HepG2 (cell line): ENCODE results near the gene CPNE2. TPM values are rescaled to one million over a fixed set of nuclear protein-coding genes. Genes with fewer than 3 reads are reported as not detected.

Experiments
- ARNT2 ChIP-seq: sonication (generic); formaldehyde crosslinking; IDR thresholded peaks from 2 replicates; pipeline ENCODE4 v1.8.0; 2022; ENCODE audit warnings: mild to moderate bottlenecking, low read depth, missing genetic modification reagents, moderate library complexity
- BHLHE40 ChIP-seq: IDR thresholded peaks from 2 replicates; pipeline ENCODE4 v1.6.1; 2011; ENCODE audit warnings: low read length, improper control_type of control experiment
- HNRNPUL1 ChIP-seq: fragments of 200-400 bp; formaldehyde crosslinking; IDR thresholded peaks from 2 replicates; pipeline ENCODE4 v1.6.1; 2017; ENCODE audit warnings: low read depth, mild to moderate bottlenecking, low read length, moderate library complexity
- HOXA9 ChIP-seq: sonication (generic); formaldehyde crosslinking; IDR thresholded peaks from 2 replicates; pipeline ENCODE4 v1.8.1; 2022; ENCODE audit warnings: missing genetic modification reagents, mild to moderate bottlenecking, moderate library complexity, borderline replicate concordance
- ISL2 ChIP-seq: sonication (generic); formaldehyde crosslinking; IDR thresholded peaks from 2 replicates; pipeline ENCODE4 v1.5.0; 2020; ENCODE audit warnings: missing genetic modification reagents
- JUN ChIP-seq: sonication (generic); formaldehyde crosslinking; IDR thresholded peaks from 2 replicates; pipeline ENCODE4 v1.4.0; 2020; ENCODE audit warnings: mild to moderate bottlenecking, missing genetic modification reagents
- KDM5B ChIP-seq: sonication (generic); formaldehyde crosslinking; IDR thresholded peaks from 2 replicates; pipeline ENCODE4 v1.4.0; 2020; ENCODE audit warnings: missing genetic modification reagents, mild to moderate bottlenecking, borderline replicate concordance
- KMT2B ChIP-seq: IDR thresholded peaks from 2 replicates; pipeline ENCODE4 v1.6.1; 2016; ENCODE audit warnings: missing genetic modification reagents, missing compliant biosample characterization
- MIXL1 ChIP-seq: IDR thresholded peaks from 2 replicates; pipeline ENCODE4 v1.6.1; 2016
- MYC ChIP-seq: sonication (generic); formaldehyde crosslinking; IDR thresholded peaks from 2 replicates; pipeline ENCODE4 v1.9.0; 2021; ENCODE audit warnings: missing genetic modification reagents, borderline replicate concordance
- NKX3-1 ChIP-seq: sonication (generic); formaldehyde crosslinking; IDR thresholded peaks from 2 replicates; pipeline ENCODE4 v1.5.0; 2020; ENCODE audit warnings: missing genetic modification reagents
- NONO ChIP-seq, 2 experiments: fragments of 450-650 bp in 1 of 2; sonication (generic) in 1 of 2; formaldehyde crosslinking in 1 of 2; IDR thresholded peaks in 1 of 2; conservative IDR thresholded peaks in 1 of 2; 2 replicates each; pipeline versions ENCODE4 v1.6.1 to v1.8.0; 2017 to 2022; ENCODE audit warnings: mild to moderate bottlenecking in 1 of 2, missing genetic modification reagents in 1 of 2, moderate library complexity in 1 of 2
- PHF21A ChIP-seq: sonication (generic); formaldehyde crosslinking; IDR thresholded peaks from 2 replicates; pipeline ENCODE4 v1.5.0; 2020; ENCODE audit warnings: mild to moderate bottlenecking, missing genetic modification reagents
- PHF8 ChIP-seq: sonication (generic); formaldehyde crosslinking; IDR thresholded peaks from 2 replicates; pipeline ENCODE4 v1.5.0; 2020; ENCODE audit warnings: missing genetic modification reagents
- SMYD3 ChIP-seq: sonication (generic); formaldehyde crosslinking; IDR thresholded peaks from 2 replicates; pipeline ENCODE4 v1.8.1; 2023; ENCODE audit warnings: mild to moderate bottlenecking, missing genetic modification reagents
- SNAI1 ChIP-seq: sonication (generic); formaldehyde crosslinking; IDR thresholded peaks from 2 replicates; pipeline ENCODE4 v1.5.0; 2020; ENCODE audit warnings: mild to moderate bottlenecking, missing genetic modification reagents, borderline replicate concordance
- ZNF12 ChIP-seq: sonication (generic); formaldehyde crosslinking; IDR thresholded peaks from 2 replicates; pipeline ENCODE4 v1.5.0; 2020; ENCODE audit warnings: missing genetic modification reagents
- ZNF354B ChIP-seq: sonication (generic); formaldehyde crosslinking; IDR thresholded peaks from 2 replicates; pipeline ENCODE4 v1.8.0; 2022; ENCODE audit warnings: mild to moderate bottlenecking, missing genetic modification reagents
- ZNF569 ChIP-seq: sonication (generic); formaldehyde crosslinking; IDR thresholded peaks from 2 replicates; pipeline ENCODE4 v1.5.0; 2020; ENCODE audit warnings: mild to moderate bottlenecking, missing genetic modification reagents, moderate library complexity, borderline replicate concordance
- ZNF746 ChIP-seq: sonication (generic); formaldehyde crosslinking; IDR thresholded peaks from 2 replicates; pipeline ENCODE4 v1.8.0; 2022; ENCODE audit warnings: mild to moderate bottlenecking, missing genetic modification reagents
- ZNF839 ChIP-seq: sonication (generic); formaldehyde crosslinking; IDR thresholded peaks from 2 replicates; pipeline ENCODE4 v1.4.0; 2020; ENCODE audit warnings: missing genetic modification reagents, mild to moderate bottlenecking, borderline replicate concordance
- polyA plus RNA-seq, 8 experiments: library from polyadenylated mRNA; depleted of rRNA in 3 of 8; stranded (reverse) in 7 of 8; unstranded in 1 of 8; fragments of >200 nt; fragmentation: Illumina TruSeq in 4 of 8; extraction: Trizol in 4 of 8; gene quantifications; 2 replicates each; pipeline versions ENCODE4 v1.2.1 to v1.2.3, GENCODE V29; 2011 to 2016; ENCODE audit warnings: low read depth in 4 of 8, missing spikeins in 1 of 8, mixed read lengths in 1 of 8; ENCODE audit not compliant: insufficient read depth in 1 of 8
- total RNA-seq, 5 experiments: library from RNA; depleted of rRNA; stranded (reverse); fragments of >200 nt; fragmentation: Illumina TruSeq; extraction: Trizol; gene quantifications; 2 replicates each; pipeline ENCODE4 v1.2.3, GENCODE V29; 2016; ENCODE audit warnings: low read depth in 1 of 5
- TF ChIP-seq, protein P1 (sequence below): sonication (generic); formaldehyde crosslinking; IDR thresholded peaks from 2 replicates; pipeline ENCODE4 v1.5.0; 2020; ENCODE audit warnings: mild to moderate bottlenecking, missing genetic modification reagents, moderate library complexity
- TF ChIP-seq, protein P2 (sequence below): sonication (generic); formaldehyde crosslinking; IDR thresholded peaks from 2 replicates; pipeline ENCODE4 v1.4.0; 2020; ENCODE audit warnings: mild to moderate bottlenecking, missing genetic modification reagents
- TF ChIP-seq, protein P3 (sequence below): fragments of 450-650 bp; IDR thresholded peaks from 2 replicates; pipeline ENCODE4 v1.6.1; 2017

CPNE2 gene
- total and polyA plus RNA-seq, 2 of the 13 experiments (the other 11 are each of a cell fraction or from before 2014, with no cell fraction given): 10.6 to 23.3 TPM

DNA sequence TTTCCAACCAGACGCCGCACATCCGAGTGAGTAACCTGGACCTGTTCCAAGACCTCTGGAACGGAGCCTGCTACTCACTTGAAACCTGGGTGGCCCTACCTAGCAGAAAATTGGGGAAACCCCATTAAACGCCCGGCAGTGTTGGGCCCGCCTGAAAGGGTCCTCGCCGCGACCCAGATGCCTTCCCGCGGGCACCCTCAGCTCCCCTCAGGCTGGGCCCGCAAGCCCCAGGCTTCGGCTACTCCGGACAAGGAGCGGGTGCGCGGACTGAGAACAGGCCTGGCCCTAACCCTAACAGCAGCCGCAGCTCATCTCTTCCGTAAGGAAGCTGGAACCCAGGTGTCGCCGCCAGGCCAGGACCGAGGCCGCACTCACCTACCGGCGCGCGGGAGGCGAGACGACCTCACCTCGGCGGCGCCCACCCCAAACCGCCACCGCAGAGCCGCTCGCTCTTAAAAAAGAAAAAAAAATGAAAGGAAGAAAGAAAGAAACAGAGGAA is 93.1 kb downstream of the CPNE2 start (continued):
- TF ChIP-seq KDM5B (CRISPR knock-in tag) (peak; percentile 88), JUN (no peak), ZNF839 (CRISPR knock-in tag) (0 out of 2 replicates have a peak, but pooled peaks have one; percentile 45), MYC (0 out of 2 replicates have a peak, but pooled peaks have one; percentile 31), ARNT2 (peak; percentile 50), PHF21A (CRISPR knock-in tag) (peak; percentile 70; the same call in 1 of the 2 replicates), HOXA9 (CRISPR knock-in tag) (no peak), ISL2 (CRISPR knock-in tag) (no peak), ZNF569 (CRISPR knock-in tag) (no peak), SNAI1 (CRISPR knock-in tag) (0 out of 2 replicates have a peak, but pooled peaks have one; percentile 86), ZNF12 (0 out of 2 replicates have a peak, but pooled peaks have one; percentile 40), PHF8 (CRISPR knock-in tag) (peak; percentile 81), NKX3-1 (CRISPR knock-in tag) (peak; percentile 81; the same call in 1 of the 2 replicates), ZNF746 (CRISPR knock-in tag) (peak; percentile 85), SMYD3 (no peak), MIXL1 (CRISPR knock-in tag) (0 out of 2 replicates have a peak, but pooled peaks have one; percentile 40), ZNF354B (CRISPR knock-in tag) (no peak), NONO (IDR thresholded peaks at IDR 0.05) (no peak), NONO (CRISPR knock-in tag; conservative IDR thresholded peaks at IDR 0.05) (no peak), KMT2B (no peak; the same call in 1 of the 2 replicates), BHLHE40 (no peak), HNRNPUL1 (no peak)
- TF ChIP-seq, protein P1, sequence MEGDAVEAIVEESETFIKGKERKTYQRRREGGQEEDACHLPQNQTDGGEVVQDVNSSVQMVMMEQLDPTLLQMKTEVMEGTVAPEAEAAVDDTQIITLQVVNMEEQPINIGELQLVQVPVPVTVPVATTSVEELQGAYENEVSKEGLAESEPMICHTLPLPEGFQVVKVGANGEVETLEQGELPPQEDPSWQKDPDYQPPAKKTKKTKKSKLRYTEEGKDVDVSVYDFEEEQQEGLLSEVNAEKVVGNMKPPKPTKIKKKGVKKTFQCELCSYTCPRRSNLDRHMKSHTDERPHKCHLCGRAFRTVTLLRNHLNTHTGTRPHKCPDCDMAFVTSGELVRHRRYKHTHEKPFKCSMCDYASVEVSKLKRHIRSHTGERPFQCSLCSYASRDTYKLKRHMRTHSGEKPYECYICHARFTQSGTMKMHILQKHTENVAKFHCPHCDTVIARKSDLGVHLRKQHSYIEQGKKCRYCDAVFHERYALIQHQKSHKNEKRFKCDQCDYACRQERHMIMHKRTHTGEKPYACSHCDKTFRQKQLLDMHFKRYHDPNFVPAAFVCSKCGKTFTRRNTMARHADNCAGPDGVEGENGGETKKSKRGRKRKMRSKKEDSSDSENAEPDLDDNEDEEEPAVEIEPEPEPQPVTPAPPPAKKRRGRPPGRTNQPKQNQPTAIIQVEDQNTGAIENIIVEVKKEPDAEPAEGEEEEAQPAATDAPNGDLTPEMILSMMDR (CRISPR knock-in tag): 0 out of 2 replicates have a peak, but pooled peaks have one; percentile 2
- TF ChIP-seq, protein P2, sequence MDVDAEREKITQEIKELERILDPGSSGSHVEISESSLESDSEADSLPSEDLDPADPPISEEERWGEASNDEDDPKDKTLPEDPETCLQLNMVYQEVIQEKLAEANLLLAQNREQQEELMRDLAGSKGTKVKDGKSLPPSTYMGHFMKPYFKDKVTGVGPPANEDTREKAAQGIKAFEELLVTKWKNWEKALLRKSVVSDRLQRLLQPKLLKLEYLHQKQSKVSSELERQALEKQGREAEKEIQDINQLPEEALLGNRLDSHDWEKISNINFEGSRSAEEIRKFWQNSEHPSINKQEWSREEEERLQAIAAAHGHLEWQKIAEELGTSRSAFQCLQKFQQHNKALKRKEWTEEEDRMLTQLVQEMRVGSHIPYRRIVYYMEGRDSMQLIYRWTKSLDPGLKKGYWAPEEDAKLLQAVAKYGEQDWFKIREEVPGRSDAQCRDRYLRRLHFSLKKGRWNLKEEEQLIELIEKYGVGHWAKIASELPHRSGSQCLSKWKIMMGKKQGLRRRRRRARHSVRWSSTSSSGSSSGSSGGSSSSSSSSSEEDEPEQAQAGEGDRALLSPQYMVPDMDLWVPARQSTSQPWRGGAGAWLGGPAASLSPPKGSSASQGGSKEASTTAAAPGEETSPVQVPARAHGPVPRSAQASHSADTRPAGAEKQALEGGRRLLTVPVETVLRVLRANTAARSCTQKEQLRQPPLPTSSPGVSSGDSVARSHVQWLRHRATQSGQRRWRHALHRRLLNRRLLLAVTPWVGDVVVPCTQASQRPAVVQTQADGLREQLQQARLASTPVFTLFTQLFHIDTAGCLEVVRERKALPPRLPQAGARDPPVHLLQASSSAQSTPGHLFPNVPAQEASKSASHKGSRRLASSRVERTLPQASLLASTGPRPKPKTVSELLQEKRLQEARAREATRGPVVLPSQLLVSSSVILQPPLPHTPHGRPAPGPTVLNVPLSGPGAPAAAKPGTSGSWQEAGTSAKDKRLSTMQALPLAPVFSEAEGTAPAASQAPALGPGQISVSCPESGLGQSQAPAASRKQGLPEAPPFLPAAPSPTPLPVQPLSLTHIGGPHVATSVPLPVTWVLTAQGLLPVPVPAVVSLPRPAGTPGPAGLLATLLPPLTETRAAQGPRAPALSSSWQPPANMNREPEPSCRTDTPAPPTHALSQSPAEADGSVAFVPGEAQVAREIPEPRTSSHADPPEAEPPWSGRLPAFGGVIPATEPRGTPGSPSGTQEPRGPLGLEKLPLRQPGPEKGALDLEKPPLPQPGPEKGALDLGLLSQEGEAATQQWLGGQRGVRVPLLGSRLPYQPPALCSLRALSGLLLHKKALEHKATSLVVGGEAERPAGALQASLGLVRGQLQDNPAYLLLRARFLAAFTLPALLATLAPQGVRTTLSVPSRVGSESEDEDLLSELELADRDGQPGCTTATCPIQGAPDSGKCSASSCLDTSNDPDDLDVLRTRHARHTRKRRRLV: 0 out of 2 replicates have a peak, but pooled peaks have one; percentile 68
- TF ChIP-seq, protein P3, sequence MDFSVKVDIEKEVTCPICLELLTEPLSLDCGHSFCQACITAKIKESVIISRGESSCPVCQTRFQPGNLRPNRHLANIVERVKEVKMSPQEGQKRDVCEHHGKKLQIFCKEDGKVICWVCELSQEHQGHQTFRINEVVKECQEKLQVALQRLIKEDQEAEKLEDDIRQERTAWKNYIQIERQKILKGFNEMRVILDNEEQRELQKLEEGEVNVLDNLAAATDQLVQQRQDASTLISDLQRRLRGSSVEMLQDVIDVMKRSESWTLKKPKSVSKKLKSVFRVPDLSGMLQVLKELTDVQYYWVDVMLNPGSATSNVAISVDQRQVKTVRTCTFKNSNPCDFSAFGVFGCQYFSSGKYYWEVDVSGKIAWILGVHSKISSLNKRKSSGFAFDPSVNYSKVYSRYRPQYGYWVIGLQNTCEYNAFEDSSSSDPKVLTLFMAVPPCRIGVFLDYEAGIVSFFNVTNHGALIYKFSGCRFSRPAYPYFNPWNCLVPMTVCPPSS: no peak
